Endothelial cell of umbilical vein (primary cell): ENCODE measurements around the gene SPACA4.

Experiments
- EZH2 ChIP-seq: IDR thresholded peaks from 2 replicates; pipeline ENCODE4 v1.6.1; 2012; ENCODE audit warnings: borderline replicate concordance, low read depth, mild to moderate bottlenecking, moderate library complexity, low read length, inconsistent platforms; ENCODE audit not compliant: severe bottlenecking
- POLR2AphosphoS5 ChIP-seq: IDR thresholded peaks from 2 replicates; pipeline ENCODE4 v1.6.1; 2012; ENCODE audit warnings: low read depth, mild to moderate bottlenecking, control low read depth, low read length, moderate library complexity; ENCODE audit not compliant: insufficient read depth
- TF ChIP-seq, protein P1 (sequence below): IDR thresholded peaks from 2 replicates; pipeline ENCODE4 v1.6.1; 2011; ENCODE audit not compliant: insufficient read depth, insufficient read length

- TF ChIP-seq EZH2 = no peak
- TF ChIP-seq, protein P1, sequence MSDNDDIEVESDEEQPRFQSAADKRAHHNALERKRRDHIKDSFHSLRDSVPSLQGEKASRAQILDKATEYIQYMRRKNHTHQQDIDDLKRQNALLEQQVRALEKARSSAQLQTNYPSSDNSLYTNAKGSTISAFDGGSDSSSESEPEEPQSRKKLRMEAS = no peak
- TF ChIP-seq POLR2AphosphoS5 = no peak
Observed at GRCh38 chr19:48615231-48616040, 8.9 kb downstream of the SPACA4 start.
